Stomach (tissue), 9 donors: ENCODE measurements around the gene ASS1. TPM values are rescaled to one million over a fixed set of nuclear protein-coding genes. Genes with fewer than 3 reads are reported as not detected.

ENCODE experiments used
- DNase-seq, 2 donors: peaks; one replicate each; pipeline versions ENCODE4 v3.0.0 to v3.0.0-alpha.2; 2013 to 2019
- H3K27ac ChIP-seq, 5 donors: fragments of 200-600 bp in 4 of 5; sonication (generic) in 4 of 5; one replicate each; pipeline ENCODE4 v1.5.1; 2013 to 2019; ENCODE audit warnings: mild to moderate bottlenecking in 1 of 5, moderate library complexity in 1 of 5
- H3K27me3 ChIP-seq, 3 donors: fragments of 200-600 bp; sonication (generic); one replicate each; pipeline ENCODE4 v1.5.1; 2017 to 2019; ENCODE audit warnings: mixed run types in 1 of 3
- H3K36me3 ChIP-seq, 4 donors: fragments of 200-600 bp; sonication (generic); 1 replicate in 3 of 4; 2 replicates in 1 of 4; pipeline ENCODE4 v1.5.1; 2016 to 2019
- H3K4me1 ChIP-seq, 4 donors: fragments of 200-600 bp; sonication (generic); one replicate each; pipeline ENCODE4 v1.5.1; 2016 to 2019
- H3K4me3 ChIP-seq, 4 donors: fragments of 200-600 bp; sonication (generic) in 3 of 4; one replicate each; pipeline ENCODE4 v1.5.1; 2016 to 2019; ENCODE audit warnings: mild to moderate bottlenecking in 1 of 4
- H3K9me3 ChIP-seq, 4 donors: fragments of 200-600 bp; sonication (generic); one replicate each; pipeline ENCODE4 v1.5.1; 2016 to 2019
- EP300 ChIP-seq: sonication (generic); formaldehyde crosslinking; IDR thresholded peaks from one replicate; pipeline ENCODE4 v1.6.1; 2017; ENCODE audit warnings: antibody characterized with exemption
- POLR2A ChIP-seq, 4 donors: fragments of 450-650 bp; IDR thresholded peaks; one replicate each; pipeline ENCODE4 v1.6.1; 2016; ENCODE audit warnings: antibody characterized with exemption in 4 of 4, control low read depth in 2 of 4, mild to moderate bottlenecking in 1 of 4, moderate library complexity in 1 of 4
- POLR2AphosphoS5 ChIP-seq, 3 donors: sonication (generic); formaldehyde crosslinking; IDR thresholded peaks; one replicate each; pipeline ENCODE4 v1.6.1; 2016; ENCODE audit warnings: antibody characterized with exemption in 3 of 3
- WGBS, 5 donors: extraction: QIAGEN DNeasy Blood & Tissue Kit in 3 of 5; methylation state at CpG; one replicate each; pipeline versions ENCODE4 v1.1.5 to v1.1.7; 2013 to 2018; 5-methylcytosine and 5-hydroxymethylcytosine counted together
- intact Hi-C: fragments of 100-400 bp; cut with DNase I; formaldehyde crosslinking; loops from one replicate; pipeline ENCODE4 v1.15.1; 2023; ENCODE audit warnings: low total_unique reads
- polyA plus RNA-seq, 3 donors: library from polyadenylated mRNA; stranded (reverse); fragments of 200-250 nt; gene quantifications; one replicate each; pipeline ENCODE4 v1.2.3, GENCODE V29; 2013
- total RNA-seq, 5 donors: library from RNA; depleted of rRNA; stranded (reverse); fragments of >200 nt; gene quantifications; one replicate each; pipeline versions ENCODE4 v1.1.0 to v1.2.3, GENCODE V29; 2014 to 2016
- TF ChIP-seq, protein P1 (sequence below), 7 experiments: fragments of 450-650 bp in 4 of 7; fragments of 200-600 bp in 3 of 7; sonication (generic) in 3 of 7; IDR thresholded peaks; one replicate each; pipeline ENCODE4 v1.5.1; 2016 to 2019; ENCODE audit warnings: antibody characterized with exemption in 7 of 7, control low read depth in 2 of 7, mild to moderate bottlenecking in 1 of 7
- donor health status: healthy with polysubstance abuse.
- donor health status: Bipolar disorder and iron deficiency.
- donor health status: healthy.

Gene ASS1
- total and polyA plus RNA-seq, 8 donors: 9.8 to 147 (median 60.1) TPM

DNA sequence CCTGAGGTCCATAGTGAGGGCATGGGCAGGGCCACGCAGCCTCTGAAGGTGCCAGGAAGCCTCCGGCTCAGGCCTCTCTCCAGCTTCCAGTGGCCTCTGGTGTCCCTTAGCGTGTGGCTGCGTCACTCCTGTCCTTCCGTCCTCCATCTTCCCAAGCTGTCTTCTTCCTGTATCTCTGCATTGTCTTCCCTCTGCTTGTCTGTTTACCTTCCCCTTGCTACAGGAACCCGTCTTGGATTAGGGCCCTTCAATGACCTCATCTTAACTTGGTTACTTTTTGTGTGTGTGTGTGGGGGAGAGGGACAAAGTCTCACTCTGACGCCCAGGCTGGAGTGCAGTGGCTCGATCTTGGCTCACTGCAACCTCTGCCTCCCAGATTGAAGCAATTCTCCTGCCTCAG lies 14.4 kb downstream of the ASS1 start:
- H3K27ac ChIP-seq: no peak overlapping the region
- H3K36me3 ChIP-seq: peaks cover 0 to 32% (median 27%) of the 10 kb centered on the region in 4 donors
- no peak overlapping the region for H3K4me3 ChIP-seq
- 71 to 82% (median 77%) methylated on average over 8 of the region's 8 CpGs for WGBS, 5 donors
- intact Hi-C loops: no loop called here
- DNase-seq: no peak
- peaks cover 0 to 13% (median 0%) of the 10 kb centered on the region in 3 donors for H3K27me3 ChIP-seq
- TF ChIP-seq, protein P1, sequence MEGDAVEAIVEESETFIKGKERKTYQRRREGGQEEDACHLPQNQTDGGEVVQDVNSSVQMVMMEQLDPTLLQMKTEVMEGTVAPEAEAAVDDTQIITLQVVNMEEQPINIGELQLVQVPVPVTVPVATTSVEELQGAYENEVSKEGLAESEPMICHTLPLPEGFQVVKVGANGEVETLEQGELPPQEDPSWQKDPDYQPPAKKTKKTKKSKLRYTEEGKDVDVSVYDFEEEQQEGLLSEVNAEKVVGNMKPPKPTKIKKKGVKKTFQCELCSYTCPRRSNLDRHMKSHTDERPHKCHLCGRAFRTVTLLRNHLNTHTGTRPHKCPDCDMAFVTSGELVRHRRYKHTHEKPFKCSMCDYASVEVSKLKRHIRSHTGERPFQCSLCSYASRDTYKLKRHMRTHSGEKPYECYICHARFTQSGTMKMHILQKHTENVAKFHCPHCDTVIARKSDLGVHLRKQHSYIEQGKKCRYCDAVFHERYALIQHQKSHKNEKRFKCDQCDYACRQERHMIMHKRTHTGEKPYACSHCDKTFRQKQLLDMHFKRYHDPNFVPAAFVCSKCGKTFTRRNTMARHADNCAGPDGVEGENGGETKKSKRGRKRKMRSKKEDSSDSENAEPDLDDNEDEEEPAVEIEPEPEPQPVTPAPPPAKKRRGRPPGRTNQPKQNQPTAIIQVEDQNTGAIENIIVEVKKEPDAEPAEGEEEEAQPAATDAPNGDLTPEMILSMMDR (IDR thresholded peaks at IDR 0.05): no peak
- TF ChIP-seq EP300: no peak
- no peak for TF ChIP-seq POLR2A (IDR thresholded peaks at IDR 0.05)
- TF ChIP-seq POLR2AphosphoS5 (IDR thresholded peaks at IDR 0.05): no peak
- peaks cover 0 to 13% (median 4%) of the 10 kb centered on the region in 4 donors for H3K4me1 ChIP-seq
- H3K9me3 ChIP-seq: no peaks in the 10 kb centered on the region

DNA sequence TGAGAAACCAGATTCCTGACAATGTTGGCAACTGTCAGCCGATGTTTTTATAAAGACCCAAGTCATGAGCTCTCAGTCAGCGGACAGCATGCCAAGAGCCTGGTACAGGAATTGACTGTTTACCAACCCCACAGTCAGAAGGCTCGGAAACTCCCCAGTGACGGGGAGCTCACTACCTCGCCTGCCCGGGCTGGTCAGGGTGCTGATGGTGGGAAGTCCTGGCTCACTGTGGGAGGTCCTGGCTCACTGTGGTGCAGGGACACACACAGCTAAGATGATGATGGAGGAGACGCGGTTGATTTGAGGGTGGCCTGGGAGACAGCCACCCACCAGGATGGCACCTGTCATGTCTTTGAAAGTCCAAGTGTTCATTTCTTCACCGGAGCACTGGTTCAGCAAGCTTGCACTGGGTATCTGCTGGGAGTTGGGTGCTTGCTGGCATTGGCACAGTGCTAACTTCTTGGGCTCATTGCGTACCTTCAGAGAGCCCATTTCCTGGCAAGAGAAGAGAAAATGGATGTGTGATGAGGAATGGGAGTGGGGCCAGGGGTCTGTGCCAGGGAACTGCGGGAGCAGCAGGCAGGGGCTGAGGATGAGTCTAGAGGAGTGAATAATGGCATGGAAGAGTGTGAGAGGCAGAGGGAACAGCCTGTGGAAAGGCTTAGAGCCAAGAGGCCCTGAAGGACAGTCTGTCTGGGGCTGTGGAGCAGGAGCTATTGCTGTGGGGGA lies 15.3 kb downstream of the ASS1 start:
- Histone ChIP-seq H3K4me3 (no peak overlapping the region), H3K27me3 (peaks cover 0 to 13% (median 0%) of the 10 kb centered on the region in 3 donors), H3K4me1 (peaks cover 0 to 11% (median 4%) of the 10 kb centered on the region in 4 donors), H3K27ac (no peak overlapping the region), H3K36me3 (peaks cover 0 to 40% (median 35%) of the 10 kb centered on the region in 4 donors), H3K9me3 (no peaks in the 10 kb centered on the region)
- intact Hi-C loops: loop anchor here (5.0 kb wide), 1 partner anchor 222 kb away; no protein-coding TSS in a partner anchor
- TF ChIP-seq, protein P1 (IDR thresholded peaks at IDR 0.05): no peak
- TF ChIP-seq EP300: no peak
- TF ChIP-seq POLR2A (IDR thresholded peaks at IDR 0.05): no peak
- no peak for TF ChIP-seq POLR2AphosphoS5 (IDR thresholded peaks at IDR 0.05)
- 78 to 86% (median 82%) methylated on average over 11 of the region's 11 CpGs for WGBS, 5 donors
- no peak for DNase-seq

DNA sequence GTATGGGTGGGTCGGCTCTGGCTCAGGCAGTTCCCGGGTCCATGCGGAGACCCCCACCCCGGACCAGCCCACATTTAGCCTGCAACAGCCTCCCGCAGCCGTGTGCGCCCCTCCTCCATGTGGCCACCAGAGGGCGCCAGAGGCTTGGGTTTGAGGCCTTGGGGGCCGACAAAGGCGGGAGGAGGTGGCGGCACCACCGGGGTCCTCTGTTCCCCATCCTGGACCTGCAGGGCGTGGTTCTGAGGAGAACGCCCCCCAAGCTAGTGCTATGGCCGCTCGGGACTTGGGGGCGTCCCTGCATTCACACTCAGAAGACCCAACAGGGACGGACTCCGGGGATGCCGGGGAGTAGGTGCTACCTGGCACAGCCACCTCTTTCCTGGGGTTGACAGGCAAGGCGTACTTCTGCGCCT lies 16.5 kb downstream of the ASS1 start:
- H3K9me3 ChIP-seq: no peaks in the 10 kb centered on the region
- H3K4me1 ChIP-seq: peaks cover 0 to 11% (median 4%) of the 10 kb centered on the region in 4 donors
- TF ChIP-seq EP300: no peak
- TF ChIP-seq, protein P1 (IDR thresholded peaks at IDR 0.05): peak in 5 of 7 experiments; percentile 67 to 94 (median 86)
- WGBS, 5 donors: 16 to 23% (median 19%) methylated on average over 13 to 22 of the region's 22 CpGs
- H3K4me3 ChIP-seq: no peak overlapping the region
- peaks cover 0 to 20% (median 0%) of the 10 kb centered on the region in 3 donors for H3K27me3 ChIP-seq
- DNase-seq: peak; percentile 73 to 84
- H3K27ac ChIP-seq: no peak overlapping the region
- intact Hi-C loops: loop anchor here (5.0 kb wide), 1 partner anchor 221 kb away; no protein-coding TSS in a partner anchor
- peaks cover 0 to 51% (median 46%) of the 10 kb centered on the region in 4 donors for H3K36me3 ChIP-seq

DNA sequence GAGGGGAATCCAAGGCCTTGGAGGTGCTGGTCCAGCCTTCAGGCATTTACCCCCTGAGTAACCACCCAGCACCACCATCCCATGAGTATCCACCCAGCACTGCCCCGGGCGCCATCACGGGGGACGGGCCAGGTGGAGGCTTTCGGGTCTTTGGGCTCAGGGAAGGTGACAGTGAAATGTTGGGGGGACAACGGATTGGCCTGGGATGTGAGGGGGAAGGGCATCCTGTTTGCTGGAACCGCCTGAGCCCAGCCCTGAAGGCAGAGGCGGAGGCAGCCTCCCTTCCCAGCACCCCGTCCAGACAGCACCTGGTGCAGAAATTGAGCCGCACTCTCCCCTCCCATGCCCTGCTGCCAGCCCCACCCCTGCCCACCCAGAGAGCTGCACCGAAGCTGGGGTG lies 17.0 kb downstream of the ASS1 start:
- H3K27me3 ChIP-seq: peaks cover 0 to 23% (median 0%) of the 10 kb centered on the region in 3 donors
- WGBS, 5 donors: 73 to 87% (median 84%) methylated on average over 7 to 11 of the region's 11 CpGs
- H3K4me1 ChIP-seq: peaks cover 0 to 11% (median 4%) of the 10 kb centered on the region in 4 donors
- H3K4me3 ChIP-seq: no peak overlapping the region
- H3K27ac ChIP-seq: no peak overlapping the region
- no peaks in the 10 kb centered on the region for H3K9me3 ChIP-seq
- intact Hi-C loops: loop anchor here (5.0 kb wide), 1 partner anchor 221 kb away; no protein-coding TSS in a partner anchor
- no peak for DNase-seq
- TF ChIP-seq EP300 (no peak), POLR2A (IDR thresholded peaks at IDR 0.05) (no peak), POLR2AphosphoS5 (IDR thresholded peaks at IDR 0.05) (no peak)
- TF ChIP-seq, protein P1 (IDR thresholded peaks at IDR 0.05): no peak
- peaks cover 0 to 56% (median 51%) of the 10 kb centered on the region in 4 donors for H3K36me3 ChIP-seq
